Ureter (tissue), 1 donor: ENCODE results near the gene DLG3. TPM values are rescaled to one million over a fixed set of nuclear protein-coding genes. Genes with fewer than 3 reads are reported as not detected.
"Not testable (repeated sequence)": the region's sequence is repeated elsewhere in the genome, so short reads cannot be mapped to it uniquely, and the experiment has no call there.

Experiments used
- DNase-seq: peaks from one replicate; pipeline ENCODE4 v3.0.0-alpha.2; 2020; ENCODE audit warnings: low spot score
- total RNA-seq: library from RNA; stranded (reverse); gene quantifications from one replicate; pipeline ENCODE4 v1.2.4, GENCODE V29; 2023
- donor health status: DM: yes; HTN: yes; CAD: no.

The DLG3 gene
- total RNA-seq: 34.2 TPM

DNA sequence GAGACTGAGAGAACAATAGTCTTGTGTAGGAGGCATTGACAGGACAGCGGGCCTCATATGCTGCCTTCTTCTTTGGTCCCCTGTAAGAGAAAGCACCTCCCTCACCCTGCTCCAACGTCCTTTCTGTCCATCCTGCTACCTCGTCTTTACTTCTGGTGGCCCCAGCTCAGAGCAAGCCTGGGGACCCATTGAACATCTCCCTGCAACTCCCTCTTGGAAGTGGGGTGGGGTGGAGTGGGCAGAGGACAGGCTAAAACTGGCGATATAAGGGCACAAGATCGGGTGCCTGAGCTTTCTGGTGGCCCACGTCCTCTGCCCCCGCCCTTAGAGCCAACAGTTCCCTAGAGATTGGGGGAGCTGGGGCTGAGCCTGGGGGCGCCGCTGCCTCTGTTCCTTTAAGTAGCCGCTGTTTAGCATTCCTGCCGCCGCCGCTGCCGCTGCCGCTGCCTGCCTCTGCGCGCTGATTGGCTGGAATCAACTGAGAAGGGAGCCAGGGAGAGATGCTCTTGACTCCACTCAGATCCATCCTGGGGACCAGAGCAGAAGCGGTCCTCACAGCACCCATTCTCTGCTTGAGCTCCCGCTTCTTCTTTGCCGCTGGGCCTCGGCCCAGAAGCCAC is at the start of gene DLG3:
TSS of gene DLG3 (plus strand) at position 510 of the 620 bp plus-strand sequence. CDS start 367 bp downstream, outside the sequence.
- no peak for DNase-seq

DNA sequence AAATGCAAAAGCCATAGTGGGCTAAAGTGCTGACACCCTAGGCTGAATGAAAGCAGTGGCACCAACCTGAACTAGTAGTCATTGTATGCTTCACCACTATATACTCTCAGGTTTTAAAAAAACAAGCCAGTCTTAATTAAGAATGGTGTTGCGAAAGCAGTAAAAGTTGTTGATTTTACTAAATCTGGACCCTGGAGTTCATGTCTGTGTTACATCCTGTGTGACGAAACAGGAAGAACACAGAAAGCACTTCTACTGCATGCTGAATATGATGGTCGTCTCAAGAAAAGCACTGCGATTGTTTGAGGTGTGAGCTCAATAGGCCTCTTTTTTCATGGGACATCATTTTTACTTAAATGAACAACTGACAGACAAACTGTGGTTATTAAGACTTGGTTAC is 45.7 kb upstream of the DLG3 start:
- DNase-seq: no peak

DNA sequence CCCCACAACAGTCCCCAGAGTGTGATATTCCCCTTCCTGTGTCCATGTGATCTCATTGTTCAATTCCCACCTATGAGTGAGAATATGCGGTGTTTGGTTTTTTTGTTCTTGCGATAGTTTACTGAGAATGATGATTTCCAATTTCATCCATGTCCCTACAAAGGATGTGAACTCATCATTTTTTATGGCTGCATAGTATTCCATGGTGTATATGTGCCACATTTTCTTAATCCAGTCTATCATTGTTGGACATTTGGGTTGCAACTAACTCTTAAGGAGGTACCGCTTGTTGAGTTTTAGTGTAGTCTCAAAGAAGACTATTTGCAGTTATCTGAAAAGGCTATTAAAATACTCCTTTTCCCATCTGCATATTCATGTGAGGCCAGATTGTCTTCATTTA is 44.5 kb upstream of the DLG3 start:
- DNase-seq: not testable (repeated sequence)

DNA sequence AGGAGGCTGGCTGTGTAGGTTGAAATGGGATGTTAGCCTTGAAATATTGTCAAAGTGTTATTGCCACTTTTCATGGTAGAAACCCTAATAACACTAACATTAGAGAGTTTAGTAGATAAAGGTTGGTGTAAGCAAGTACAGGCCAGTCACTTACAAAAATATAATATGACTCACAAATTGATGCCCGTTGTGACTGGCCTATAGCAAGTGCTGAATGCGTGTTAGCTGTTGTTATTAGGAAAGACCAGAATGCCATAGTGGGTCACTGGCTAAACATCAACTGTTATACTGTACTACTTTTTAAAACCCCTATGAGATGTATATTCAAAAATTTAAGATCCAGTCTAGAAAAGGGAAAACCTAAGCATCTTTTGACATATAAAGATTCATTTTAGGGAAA is 41.9 kb upstream of the DLG3 start:
- DNase-seq: no peak

DNA sequence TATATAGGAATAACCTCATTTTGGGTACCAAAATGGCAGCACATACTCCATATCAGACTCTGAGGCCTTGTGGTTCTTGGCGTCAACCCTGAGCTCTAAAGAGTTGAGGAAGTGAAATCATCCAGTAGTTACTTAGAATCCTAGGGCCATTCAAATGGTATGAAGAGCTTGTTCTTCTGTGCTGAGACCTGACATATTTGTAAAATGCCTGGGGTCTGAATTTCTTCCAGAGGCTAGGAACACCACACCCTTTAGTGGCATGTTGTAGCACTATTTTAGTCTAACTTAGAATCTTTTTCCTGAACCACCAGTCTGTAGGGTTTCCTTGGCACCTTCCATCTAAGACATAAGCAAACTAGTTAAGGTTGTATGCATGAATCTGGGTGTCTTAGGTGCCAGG is 39.6 kb upstream of the DLG3 start:
- DNase-seq: no peak

DNA sequence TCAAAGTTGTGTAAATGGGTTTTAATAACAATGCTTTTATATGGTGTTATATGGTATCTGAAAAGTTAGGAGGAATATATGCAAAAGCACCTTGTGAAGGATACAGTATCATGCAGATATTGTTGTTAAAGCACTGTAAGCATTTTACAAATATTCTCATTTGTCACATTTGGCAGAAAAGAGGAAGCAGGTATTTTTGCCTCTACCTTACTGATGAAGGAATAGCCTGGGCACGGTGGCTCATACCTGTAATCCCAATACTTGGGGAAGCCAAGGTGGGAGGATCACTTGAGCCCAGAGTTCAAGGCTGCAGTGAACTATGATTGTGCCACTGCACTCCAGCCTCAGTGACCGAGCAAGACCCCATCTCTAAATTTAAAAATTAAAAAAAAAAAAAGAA is 33.7 kb upstream of the DLG3 start:
- no peak for DNase-seq

DNA sequence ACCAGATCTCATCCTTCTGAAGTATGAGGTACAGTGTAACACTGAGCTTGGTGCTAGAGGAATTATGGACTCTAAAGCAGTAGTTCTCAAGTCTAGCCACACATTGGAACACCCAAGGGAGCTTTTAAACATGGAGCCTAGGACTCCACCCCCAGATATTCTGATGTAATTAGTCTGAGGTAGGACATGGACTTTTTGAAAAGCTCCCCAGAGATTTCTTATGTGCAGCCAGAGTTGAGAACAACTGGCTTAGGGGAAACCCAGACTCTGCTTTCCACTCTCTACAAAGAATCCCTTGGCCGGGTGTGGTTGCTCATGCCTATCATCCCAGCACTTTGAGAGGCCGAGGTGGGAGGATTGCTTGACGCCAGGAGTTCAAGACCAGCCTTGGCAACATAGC is 33.2 kb upstream of the DLG3 start:
- DNase-seq: no peak

DNA sequence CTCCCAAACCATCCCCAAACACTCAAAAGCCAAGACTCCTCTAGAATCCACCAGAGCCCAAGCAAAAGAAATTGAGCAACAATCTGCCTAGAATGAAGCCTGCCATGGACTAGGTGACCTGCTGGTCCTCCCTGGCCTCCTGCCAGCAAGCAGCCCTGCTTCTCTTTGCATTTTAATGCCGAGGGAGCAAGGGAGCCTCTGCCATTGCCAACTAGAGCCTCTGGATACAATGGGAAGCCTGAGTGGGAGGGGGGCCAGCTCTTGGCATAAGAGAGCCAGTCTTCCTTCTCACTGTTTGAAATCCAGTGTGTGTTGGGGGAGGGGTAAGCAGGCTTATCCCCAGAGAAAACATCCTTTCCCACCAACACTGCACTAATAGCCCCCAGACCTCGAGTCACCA is 23.0 kb upstream of the DLG3 start:
- no peak for DNase-seq

DNA sequence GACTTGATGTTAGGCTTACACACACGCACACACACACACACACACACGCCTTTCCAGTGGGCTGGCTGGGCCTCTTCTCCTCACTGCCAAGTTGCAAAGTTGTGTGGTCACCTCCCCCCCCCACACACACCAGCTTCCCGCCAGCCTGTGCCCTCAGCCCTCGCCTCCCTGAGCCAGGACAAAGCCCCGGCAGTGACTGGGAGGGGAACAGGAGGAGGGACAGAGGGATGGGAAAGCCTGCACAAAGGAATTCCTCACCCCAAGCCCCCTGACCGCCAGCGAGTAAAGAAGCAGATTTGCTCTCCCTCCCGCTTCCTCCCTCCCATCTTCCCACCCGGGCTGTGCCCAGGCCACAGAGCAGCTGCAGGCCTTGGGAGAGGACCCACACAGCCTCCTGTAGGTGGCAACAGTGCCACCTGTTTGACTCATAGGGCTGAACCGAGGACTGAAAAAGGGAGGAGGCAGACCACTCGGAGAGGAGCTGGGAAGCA is 21.7 kb upstream of the DLG3 start, which contains the start of gene GDPD2:
TSS of gene GDPD2 (plus strand) at position 464 of the 491 bp plus-strand sequence. CDS start 1,671 bp downstream, outside the sequence.
- no peak for DNase-seq

DNA sequence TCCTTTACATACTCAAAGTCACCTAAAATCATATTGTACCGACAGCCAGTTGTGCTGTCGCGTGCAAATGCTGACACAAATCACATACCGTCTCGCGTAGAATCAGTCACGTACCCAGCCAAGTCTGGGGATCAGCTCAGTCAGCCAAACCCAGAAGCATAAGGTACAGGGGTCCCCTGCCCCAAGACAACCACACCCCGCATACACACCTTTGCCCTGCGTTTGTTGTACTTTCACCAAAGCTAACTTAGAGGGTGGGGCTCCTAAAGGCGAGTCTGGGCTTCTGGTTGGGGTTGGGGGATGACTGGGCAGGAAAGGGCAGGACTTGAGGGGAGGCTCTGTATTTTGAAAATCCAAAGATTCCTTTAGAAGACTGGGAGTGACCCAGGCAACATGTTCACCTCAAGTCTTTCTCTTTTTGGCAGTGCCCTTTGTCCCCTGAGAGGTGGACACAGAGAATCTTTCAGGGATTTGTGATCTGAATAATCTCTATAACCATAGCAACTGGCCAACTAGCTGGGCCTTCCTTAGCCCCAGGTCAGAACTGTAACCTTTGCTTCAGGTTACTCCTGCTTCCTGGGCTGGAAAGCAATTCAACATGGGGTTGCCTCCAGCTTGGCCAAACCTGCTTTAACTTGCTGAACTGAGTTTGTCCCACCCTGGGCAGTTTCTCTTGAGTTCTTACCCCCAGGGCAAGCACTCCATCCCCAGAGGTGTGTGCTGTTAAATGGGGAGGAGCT is 20.5 kb upstream of the DLG3 start:
- no peak for DNase-seq

DNA sequence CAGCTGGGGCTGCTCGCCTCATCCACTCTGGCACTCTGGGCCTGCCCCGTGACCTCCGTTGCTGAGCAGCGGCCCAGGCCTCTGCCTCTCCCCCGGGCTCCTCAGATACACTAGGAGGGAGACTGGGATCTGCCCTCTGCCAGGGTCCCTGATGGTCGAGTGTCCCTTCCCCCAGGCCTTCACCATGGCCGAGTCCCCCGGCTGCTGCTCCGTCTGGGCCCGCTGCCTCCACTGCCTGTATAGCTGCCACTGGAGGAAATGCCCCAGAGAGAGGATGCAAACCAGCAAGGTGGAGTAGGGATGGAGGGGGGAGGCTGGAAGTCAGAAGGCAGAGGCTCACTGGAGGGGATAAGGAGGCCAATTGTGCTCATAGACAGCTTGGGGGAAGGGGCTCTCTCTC is 19.8 kb upstream of the DLG3 start:
- DNase-seq: no peak

DNA sequence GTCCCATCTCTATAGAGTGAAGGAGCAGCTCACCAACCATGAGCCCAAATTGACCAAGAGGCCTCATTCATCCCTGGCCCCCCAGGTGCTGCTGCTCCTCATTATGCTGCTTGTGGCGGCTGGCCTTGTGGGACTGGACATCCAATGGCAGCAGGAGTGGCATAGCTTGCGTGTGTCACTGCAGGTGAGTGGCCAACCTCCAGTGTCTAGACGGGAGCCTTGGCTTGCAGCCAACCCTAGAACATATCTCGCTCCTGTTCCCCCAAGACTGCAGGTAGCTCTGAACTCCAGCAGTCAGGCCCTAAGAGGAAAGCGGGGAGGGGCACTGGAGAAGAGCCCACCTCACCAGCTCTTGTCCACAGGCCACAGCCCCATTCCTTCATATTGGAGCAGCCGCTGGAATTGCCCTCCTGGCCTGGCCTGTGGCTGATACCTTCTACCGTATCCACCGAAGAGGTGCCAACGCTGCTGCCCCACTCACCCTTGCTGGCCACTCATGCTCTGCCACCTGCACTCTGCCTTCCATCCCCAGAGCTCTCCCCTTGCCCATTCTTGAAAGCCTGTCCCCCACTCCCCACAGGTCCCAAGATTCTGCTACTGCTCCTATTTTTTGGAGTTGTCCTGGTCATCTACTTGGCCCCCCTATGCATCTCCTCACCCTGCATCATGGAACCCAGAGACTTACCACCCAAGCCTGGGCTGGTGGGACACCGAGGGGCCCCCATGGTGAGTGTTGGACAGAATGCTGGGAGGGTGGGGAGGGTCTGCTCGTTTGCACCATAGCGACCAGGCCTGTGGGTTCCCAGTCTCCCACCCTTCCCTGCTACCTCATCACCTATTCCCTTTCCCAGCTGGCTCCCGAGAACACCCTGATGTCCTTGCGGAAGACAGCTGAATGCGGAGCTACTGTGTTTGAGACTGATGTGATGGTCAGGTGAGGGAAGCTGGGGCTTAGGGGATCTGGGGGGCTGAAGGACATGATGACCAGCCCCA is 18.1 kb upstream of the DLG3 start:
- DNase-seq: no peak

DNA sequence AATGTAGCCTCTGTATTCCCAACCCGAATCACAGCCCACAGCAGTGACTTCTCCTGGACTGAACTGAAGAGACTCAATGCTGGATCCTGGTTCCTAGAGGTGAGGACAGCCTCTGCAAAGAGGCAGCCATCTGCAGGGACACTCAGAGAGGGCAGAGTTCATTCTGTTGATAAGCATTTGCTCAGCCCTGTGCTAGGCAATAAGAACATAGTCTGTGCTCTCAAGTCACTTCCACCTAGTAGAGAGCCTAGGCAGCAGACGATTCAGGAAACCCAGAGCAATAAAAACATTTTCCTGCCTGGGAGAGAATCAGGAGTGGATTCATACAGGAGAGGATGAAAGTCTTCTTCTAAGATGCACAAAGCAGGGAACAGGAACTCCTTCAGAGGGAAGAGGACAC is 17.3 kb upstream of the DLG3 start:
- no peak for DNase-seq

DNA sequence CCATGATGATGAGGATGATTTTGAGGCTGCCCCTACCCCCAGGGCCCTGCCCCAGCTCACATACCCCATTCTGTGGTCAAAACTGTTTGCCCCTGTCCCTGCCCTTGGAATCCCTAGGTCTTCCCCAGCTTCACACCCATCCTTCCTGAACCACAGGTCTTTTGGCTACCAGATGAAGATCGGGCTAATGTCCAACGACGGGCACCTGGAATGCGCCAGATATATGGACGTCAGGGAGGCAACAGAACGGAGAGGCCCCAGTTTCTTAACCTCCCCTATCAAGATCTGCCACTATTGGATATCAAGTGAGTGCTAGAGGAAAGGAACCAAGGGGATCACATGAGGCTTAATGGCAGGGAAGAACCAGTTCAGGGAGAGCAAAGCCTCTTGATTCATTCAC is 14.9 kb upstream of the DLG3 start:
- DNase-seq: no peak

DNA sequence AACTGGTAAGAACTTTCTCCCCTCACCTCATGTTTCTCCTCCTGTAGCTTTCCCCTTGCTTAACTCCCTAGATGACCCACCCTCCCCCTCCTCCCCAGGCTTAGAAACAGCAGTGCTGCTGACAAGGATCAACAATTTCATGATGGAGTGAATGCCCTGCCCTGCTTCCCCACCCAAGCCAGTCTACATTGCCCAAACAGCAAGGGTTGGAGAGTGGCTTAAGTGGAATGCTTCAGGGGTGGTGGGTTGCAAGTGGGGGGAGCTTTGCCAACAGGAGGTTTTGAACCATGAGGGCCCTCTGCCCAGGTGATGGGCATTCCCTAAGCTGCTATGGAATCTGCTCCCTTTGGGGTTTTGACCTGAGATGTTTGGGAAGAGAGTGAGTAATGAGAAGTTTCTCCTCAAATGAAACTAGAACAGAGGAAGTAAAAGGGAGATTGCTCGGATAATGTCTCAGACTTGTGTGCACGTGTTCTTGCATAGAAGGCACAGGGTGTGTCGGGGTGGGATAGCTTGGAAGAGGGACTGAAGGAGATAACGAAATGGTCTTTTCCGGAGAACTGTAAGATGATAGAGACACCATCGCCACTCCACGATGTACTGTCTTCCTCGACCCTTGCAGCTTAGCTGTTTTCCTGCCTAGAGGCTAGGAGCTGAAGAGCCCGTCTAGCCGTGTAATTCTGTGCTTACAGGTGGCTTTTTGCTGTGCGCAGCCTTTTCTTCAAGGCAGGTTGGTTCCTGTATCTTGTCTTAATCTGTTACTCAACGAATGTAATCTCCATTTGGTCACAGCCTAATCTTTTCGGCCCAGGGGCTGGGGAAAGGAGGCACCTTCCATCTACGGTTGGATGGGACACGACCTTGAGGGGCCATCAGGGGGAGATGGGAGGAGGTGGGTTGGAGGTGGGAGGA is 11.4 kb upstream of the DLG3 start:
- DNase-seq: no peak

DNA sequence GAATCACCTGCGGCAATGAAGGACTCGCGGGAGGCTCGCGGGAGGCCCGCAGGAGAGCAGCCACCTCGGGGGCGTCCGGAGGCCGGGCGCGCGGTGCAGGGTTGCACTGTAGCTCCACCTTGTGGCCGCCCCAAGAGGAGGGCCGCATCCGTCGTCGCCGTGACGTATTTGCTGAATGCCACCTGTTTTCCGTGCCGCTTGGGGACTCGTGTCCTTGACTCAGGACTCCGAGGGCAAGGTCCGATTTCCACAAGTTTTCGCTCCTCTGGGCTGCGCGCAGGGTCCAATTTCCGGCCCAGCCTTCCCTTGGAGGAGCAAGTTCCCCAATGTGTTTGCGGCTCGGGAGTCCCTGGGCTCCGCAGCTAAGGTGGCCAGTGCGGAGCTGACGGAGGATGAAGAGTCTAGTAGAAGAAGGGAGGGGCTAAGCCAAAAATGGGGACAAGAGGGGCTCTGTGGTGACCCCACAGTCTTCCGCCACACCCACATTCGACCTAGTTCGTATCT is 10.7 kb upstream of the DLG3 start:
- DNase-seq: peak; percentile 73

DNA sequence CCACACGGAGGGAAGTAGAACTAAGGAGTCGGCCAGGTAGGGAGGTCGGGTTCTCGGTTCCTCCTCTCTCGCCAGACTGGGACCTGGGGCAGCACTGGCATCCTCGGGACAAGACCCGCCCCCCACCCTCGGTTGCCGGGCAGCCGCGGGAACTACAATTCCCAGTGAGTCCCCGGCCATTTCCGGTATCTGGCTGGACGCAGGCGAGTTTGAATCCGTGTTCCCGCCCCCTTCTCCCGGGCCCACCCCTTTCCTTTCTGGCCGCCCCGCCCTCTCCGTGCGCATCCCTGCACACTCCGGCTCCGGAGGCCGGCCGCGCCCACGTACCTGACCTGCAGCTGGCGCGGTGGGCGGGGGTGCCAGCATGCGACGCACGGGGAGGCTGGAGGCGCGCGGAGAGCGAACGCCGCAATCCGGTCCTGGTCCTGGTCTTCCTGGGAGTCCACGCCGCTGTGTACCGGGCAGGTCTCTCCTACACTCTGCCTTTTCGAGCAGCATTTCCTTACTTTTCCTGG is 10.2 kb upstream of the DLG3 start:
- peak; percentile 90 for DNase-seq

DNA sequence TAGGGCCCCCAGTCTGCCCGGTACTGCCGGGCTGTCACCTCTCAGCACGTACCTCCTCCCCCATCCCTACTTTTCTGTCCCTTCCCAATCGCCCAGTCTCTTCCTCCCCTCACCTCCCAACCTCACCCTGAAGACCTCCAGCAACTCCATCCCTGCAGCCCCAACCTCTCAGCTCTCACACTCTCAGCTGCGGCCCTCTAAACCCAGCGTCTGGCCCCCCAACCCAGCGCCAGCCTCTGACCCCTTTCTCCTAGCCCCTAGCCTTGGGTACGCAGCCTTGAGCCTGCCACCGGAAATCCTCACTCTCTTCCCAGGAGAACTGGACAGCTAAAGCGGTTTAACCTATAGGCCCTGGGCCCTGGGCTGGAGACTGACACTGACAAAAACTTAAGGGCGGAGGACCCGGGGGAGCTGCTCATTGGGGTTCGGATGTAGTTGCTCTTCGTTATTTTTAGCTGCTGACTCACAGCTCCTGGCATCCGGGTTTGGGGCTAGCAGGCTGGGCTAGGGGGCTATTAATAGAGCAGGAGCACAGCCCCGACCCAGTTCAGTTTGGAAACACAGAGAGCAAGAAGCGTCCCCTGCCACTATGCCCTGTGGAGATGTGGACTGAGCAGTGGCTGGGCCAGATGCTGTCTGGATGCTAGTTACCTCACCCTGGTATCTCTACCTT is 9.6 kb upstream of the DLG3 start:
- DNase-seq: no peak

DNA sequence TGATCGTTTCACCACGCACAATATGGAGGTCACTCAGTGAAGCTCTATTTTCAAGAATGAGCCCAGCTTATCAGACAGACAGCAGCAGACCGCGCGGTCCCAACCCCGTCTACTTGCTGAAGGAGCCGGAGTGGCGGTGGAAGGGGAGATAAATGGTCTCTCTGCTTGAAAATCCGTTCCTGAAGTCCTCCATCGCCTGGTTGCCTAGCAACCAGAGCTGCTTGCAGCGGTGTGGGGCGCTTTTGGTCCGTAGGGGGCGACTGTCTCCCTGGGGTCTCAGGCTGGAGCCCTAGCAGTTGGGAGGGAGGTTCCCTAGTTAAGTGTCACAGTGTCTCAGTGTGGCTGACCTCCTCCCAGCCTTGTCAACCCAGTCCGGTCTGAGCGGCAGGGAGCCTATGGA is 8.3 kb upstream of the DLG3 start:
- no peak for DNase-seq

DNA sequence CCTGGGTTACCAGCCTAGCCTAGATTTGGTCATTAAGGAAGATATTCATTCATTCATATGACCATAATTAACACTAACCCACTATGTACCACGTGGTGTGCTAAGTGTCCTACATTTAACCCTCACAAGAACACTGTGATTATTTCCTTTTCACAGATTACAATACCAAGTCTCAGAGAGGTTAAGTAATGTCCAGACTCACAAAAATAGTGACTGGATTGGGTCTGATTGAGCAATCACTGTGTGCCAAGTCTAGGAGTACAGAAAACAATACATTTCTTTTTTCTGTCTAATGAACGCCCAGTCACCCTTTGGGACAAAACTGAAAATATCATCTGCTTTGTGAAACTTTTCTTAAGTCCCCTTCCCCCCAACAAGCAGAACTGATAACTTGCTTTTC is 7.6 kb upstream of the DLG3 start:
- DNase-seq: no peak
